Hippocampal formation (tissue), 2 donors: Measurements from ENCODE around the gene EIF2AK2.

Experiments
- DNase-seq, 2 donors: peaks; one replicate each; lab custom pipeline; 2025; lab: John Stamatoyannopoulos, UW

EIF2AK2 gene

GRCh38 chr2:37171624-37171950 is 14.8 kb upstream of the EIF2AK2 start:
- DNase-seq: no peak

- no peak for DNase-seq
Measured at GRCh38 chr2:37168217-37168981, 11.6 kb upstream of the EIF2AK2 start.

GRCh38 chr2:37167636-37168180 is 10.9 kb upstream of the EIF2AK2 start:
- no peak for DNase-seq

GRCh38 chr2:37164757-37165156 is 8.0 kb upstream of the EIF2AK2 start:
- no peak for DNase-seq

- DNase-seq: peak; percentile 9 to 55
Measured at GRCh38 chr2:37156071-37156856, 516 bp downstream of the EIF2AK2 start.

- no peak for DNase-seq
Measured at GRCh38 chr2:37154785-37155184, 2.0 kb downstream of the EIF2AK2 start.

GRCh38 chr2:37153224-37153623 is 3.6 kb downstream of the EIF2AK2 start:
- no peak for DNase-seq

GRCh38 chr2:37149626-37150322 is 7.0 kb downstream of the EIF2AK2 start:
- DNase-seq: no peak

GRCh38 chr2:37148325-37148724 is 8.5 kb downstream of the EIF2AK2 start:
- no peak for DNase-seq

GRCh38 chr2:37146062-37146461 is 10.7 kb downstream of the EIF2AK2 start:
- no peak for DNase-seq

- no peak for DNase-seq
Measured at GRCh38 chr2:37143974-37144373, 12.8 kb downstream of the EIF2AK2 start.

GRCh38 chr2:37142546-37142945 is 14.2 kb downstream of the EIF2AK2 start:
- no peak for DNase-seq

GRCh38 chr2:37132914-37133313 is 23.9 kb downstream of the EIF2AK2 start:
- no peak for DNase-seq

GRCh38 chr2:37125416-37125815 is 31.4 kb downstream of the EIF2AK2 start:
- DNase-seq: no peak

- DNase-seq: no peak
Measured at GRCh38 chr2:37119157-37119556, 37.6 kb downstream of the EIF2AK2 start.

- no peak for DNase-seq
Measured at GRCh38 chr2:37117566-37117965, 39.2 kb downstream of the EIF2AK2 start.

- no peak for DNase-seq
Measured at GRCh38 chr2:37111958-37112357, 44.8 kb downstream of the EIF2AK2 start.

GRCh38 chr2:37110306-37111212 is 46.2 kb downstream of the EIF2AK2 start:
- DNase-seq: no peak

GRCh38 chr2:37109523-37109922 is 47.3 kb downstream of the EIF2AK2 start:
- no peak for DNase-seq

- no peak for DNase-seq
Measured at GRCh38 chr2:37105150-37105549, 51.6 kb downstream of the EIF2AK2 start.

GRCh38 chr2:37104178-37104577 is 52.6 kb downstream of the EIF2AK2 start:
- DNase-seq: no peak
